HCT116 (cell line): ENCODE results near the gene MYO10. TPM values are rescaled to one million over a fixed set of nuclear protein-coding genes. Genes with fewer than 3 reads are reported as not detected.

ENCODE experiments used
- ATAC-seq: fragments of 200-7000 bp; cut with Tn5 transposase; 2 replicates; pipeline ENCODE4 v1.9.1; 2020; ENCODE audit warnings: mild to moderate bottlenecking, moderate library complexity
- BruUV-seq: library from RNA; stranded (reverse); fragments of 400-500 nt; replicated peaks from 2 replicates; lab custom pipeline; 2021; lab: Mats Ljungman, UMichigan
- CTCF ChIA-PET: fragments of 300-600 bp; sonication (Branson Sonifier 250); formaldehyde crosslinking; loops from one replicate; lab custom pipeline; 2021; ENCODE audit warnings: antibody characterized with exemption; lab: Charles Lee
- POLR2A ChIA-PET: fragments of 300-600, 350-600 bp; sonication (Branson Sonifier 250); formaldehyde crosslinking; loops from one replicate; lab custom pipeline; 2021; ENCODE audit warnings: antibody characterized with exemption; lab: Charles Lee
- RAD21 ChIA-PET, 2 experiments: fragments of 300-600 bp; sonication (Branson Sonifier 250); formaldehyde crosslinking; loops; one replicate each; lab custom pipeline; 2023; ENCODE audit warnings: low total read pairs in 2 of 2; ENCODE audit not compliant: uncharacterized antibody in 2 of 2, unreplicated experiment in 2 of 2, low non-redundant PET in 1 of 2; lab: Charles Lee
- DNase-seq: peaks from one replicate; pipeline ENCODE4 v3.0.0-alpha.2; 2010; ENCODE audit warnings: low read depth, low spot score
- H2AFZ ChIP-seq: fragments of 200-600 bp; shearing (Covaris generic), sonication (generic); 2 replicates; pipeline ENCODE4 v1.6.1; 2017; ENCODE audit warnings: low read depth, mixed run types, mixed read lengths, antibody characterized with exemption, low read length; ENCODE audit not compliant: poor library complexity, severe bottlenecking
- H3K27ac ChIP-seq: 2 replicates; pipeline ENCODE4 v1.5.1; 2012; ENCODE audit warnings: low read depth, low read length
- H3K27me3 ChIP-seq: fragments of 200-600 bp; sonication (generic); 2 replicates; pipeline ENCODE4 v1.6.1; 2016; ENCODE audit warnings: mixed run types, low read length, mixed read lengths; ENCODE audit not compliant: insufficient read depth
- H3K36me3 ChIP-seq, 2 experiments: fragments of 200-500 bp in 1 of 2; fragments of 200-600 bp in 1 of 2; sonication (Bioruptor generic) in 1 of 2; sonication (generic) in 1 of 2; 2 replicates each; pipeline versions ENCODE4 v1.5.1 to v1.6.1; 2014 to 2016; ENCODE audit warnings: low read length in 2 of 2, inconsistent platforms in 1 of 2, mixed read lengths in 1 of 2, mixed run types in 1 of 2; ENCODE audit not compliant: insufficient read depth in 2 of 2, control insufficient read depth in 1 of 2
- H3K4me1 ChIP-seq, 2 experiments: fragments of 200-600 bp in 1 of 2; sonication (generic) in 1 of 2; 2 replicates each; pipeline versions ENCODE4 v1.5.1 to v1.6.1; 2012 to 2017; ENCODE audit warnings: low read length in 2 of 2, inconsistent platforms in 1 of 2, mild to moderate bottlenecking in 1 of 2, mixed read lengths in 1 of 2, mixed run types in 1 of 2, moderate library complexity in 1 of 2; ENCODE audit not compliant: insufficient read depth in 2 of 2, control insufficient read depth in 1 of 2
- H3K4me2 ChIP-seq: fragments of 200-600 bp; sonication (generic); 2 replicates; pipeline ENCODE4 v1.6.1; 2017; ENCODE audit warnings: mixed run types, low read length, mixed read lengths
- H3K4me3 ChIP-seq, 2 experiments: fragments of 200-600 bp in 1 of 2; sonication (generic) in 1 of 2; replicated peaks in 1 of 2; 2 replicates each; pipeline ENCODE4 v1.5.1; 2011 to 2016; ENCODE audit warnings: low read length in 2 of 2, control low read depth in 1 of 2, low read depth in 1 of 2, mild to moderate bottlenecking in 1 of 2, mixed read lengths in 1 of 2, mixed run types in 1 of 2
- H3K79me2 ChIP-seq: fragments of 200-600 bp; sonication (generic); 2 replicates; pipeline ENCODE4 v1.6.1; 2017; ENCODE audit warnings: mild to moderate bottlenecking, mixed run types, low read length, moderate library complexity, mixed read lengths; ENCODE audit not compliant: insufficient read depth
- H3K9ac ChIP-seq: fragments of 200-600 bp; sonication (generic); 2 replicates; pipeline ENCODE4 v1.6.1; 2016; ENCODE audit warnings: low read length, mixed read lengths
- H3K9me2 ChIP-seq: fragments of 200-600 bp; sonication (generic), shearing (Covaris generic); 2 replicates; pipeline ENCODE4 v1.6.1; 2017; ENCODE audit warnings: mixed run types, mild to moderate bottlenecking, moderate library complexity; ENCODE audit not compliant: insufficient read depth
- H3K9me3 ChIP-seq, 2 experiments: fragments of 200-500 bp in 1 of 2; fragments of 200-600 bp in 1 of 2; sonication (Bioruptor generic) in 1 of 2; sonication (generic) in 1 of 2; 2 replicates each; pipeline ENCODE4 v1.6.1; 2014 to 2017; ENCODE audit warnings: low read length in 2 of 2, mixed read lengths in 2 of 2, inconsistent platforms in 1 of 2, low read depth in 1 of 2, mild to moderate bottlenecking in 1 of 2, mixed run types in 1 of 2, moderate library complexity in 1 of 2; ENCODE audit not compliant: control insufficient read depth in 1 of 2, insufficient read depth in 1 of 2
- H4K20me1 ChIP-seq: fragments of 200-600 bp; sonication (generic), shearing (Covaris generic); 2 replicates; pipeline ENCODE4 v1.6.1; 2017; ENCODE audit warnings: mixed run types, mild to moderate bottlenecking, moderate library complexity; ENCODE audit not compliant: insufficient read depth
- CBX3 ChIP-seq: IDR thresholded peaks from 2 replicates; pipeline ENCODE4 v1.6.1; 2012; ENCODE audit warnings: low read depth
- ELF1 ChIP-seq: IDR thresholded peaks from 2 replicates; pipeline ENCODE4 v1.6.1; 2012; ENCODE audit warnings: low read depth, borderline replicate concordance
- EZH2 ChIP-seq: fragments of 200-600 bp; sonication (generic); IDR thresholded peaks from 2 replicates; pipeline ENCODE4 v1.6.1; 2017; ENCODE audit warnings: antibody characterized with exemption, mixed run types
- EZH2phosphoT487 ChIP-seq: fragments of 200-600 bp; IDR thresholded peaks from 2 replicates; pipeline ENCODE4 v1.6.1; 2018; ENCODE audit warnings: antibody characterized with exemption, borderline replicate concordance
- MAX ChIP-seq: IDR thresholded peaks from 2 replicates; pipeline ENCODE4 v1.6.1; 2012
- POLR2AphosphoS5 ChIP-seq: IDR thresholded peaks from 2 replicates; pipeline ENCODE4 v1.6.1; 2011; ENCODE audit warnings: mild to moderate bottlenecking, low read depth, low read length, moderate library complexity
- RAD21 ChIP-seq: IDR thresholded peaks from 2 replicates; pipeline ENCODE4 v1.6.1; 2012; ENCODE audit warnings: low read depth, mild to moderate bottlenecking
- REST ChIP-seq: IDR thresholded peaks from 2 replicates; pipeline ENCODE4 v1.6.1; 2012; ENCODE audit warnings: low read depth
- SIN3A ChIP-seq: IDR thresholded peaks from 2 replicates; pipeline ENCODE4 v1.6.1; 2012; ENCODE audit warnings: low read depth
- SP1 ChIP-seq: IDR thresholded peaks from 2 replicates; pipeline ENCODE4 v1.6.1; 2012; ENCODE audit warnings: low read depth
- TCF7L2 ChIP-seq: IDR thresholded peaks from 2 replicates; pipeline ENCODE4 v1.7.0; 2011; ENCODE audit warnings: borderline replicate concordance, inconsistent platforms; ENCODE audit not compliant: insufficient read depth, insufficient read length; ENCODE audit errors: extremely low read depth
- ZFX ChIP-seq: fragments of 450-650 bp; IDR thresholded peaks from 2 replicates; pipeline ENCODE4 v1.6.1; 2017
- ZNF274 ChIP-seq: fragments of 200-500 bp; sonication (Bioruptor generic); IDR thresholded peaks from 2 replicates; pipeline ENCODE4 v1.6.1; 2014; ENCODE audit warnings: mild to moderate bottlenecking, low read depth, low read length, inconsistent platforms
- intact Hi-C: fragments of 100-400 bp; cut with micrococcal nuclease; formaldehyde crosslinking; loops from 2 replicates; pipeline ENCODE4 v1.10.0; 2022
- total RNA-seq: library from RNA; stranded (reverse); gene quantifications from one replicate; pipeline ENCODE4 v1.2.1, GENCODE V29; 2021; ENCODE audit not compliant: unreplicated experiment

Gene MYO10
- total RNA-seq, 1 experiment from 2014 or later: 34.9 TPM

DNA sequence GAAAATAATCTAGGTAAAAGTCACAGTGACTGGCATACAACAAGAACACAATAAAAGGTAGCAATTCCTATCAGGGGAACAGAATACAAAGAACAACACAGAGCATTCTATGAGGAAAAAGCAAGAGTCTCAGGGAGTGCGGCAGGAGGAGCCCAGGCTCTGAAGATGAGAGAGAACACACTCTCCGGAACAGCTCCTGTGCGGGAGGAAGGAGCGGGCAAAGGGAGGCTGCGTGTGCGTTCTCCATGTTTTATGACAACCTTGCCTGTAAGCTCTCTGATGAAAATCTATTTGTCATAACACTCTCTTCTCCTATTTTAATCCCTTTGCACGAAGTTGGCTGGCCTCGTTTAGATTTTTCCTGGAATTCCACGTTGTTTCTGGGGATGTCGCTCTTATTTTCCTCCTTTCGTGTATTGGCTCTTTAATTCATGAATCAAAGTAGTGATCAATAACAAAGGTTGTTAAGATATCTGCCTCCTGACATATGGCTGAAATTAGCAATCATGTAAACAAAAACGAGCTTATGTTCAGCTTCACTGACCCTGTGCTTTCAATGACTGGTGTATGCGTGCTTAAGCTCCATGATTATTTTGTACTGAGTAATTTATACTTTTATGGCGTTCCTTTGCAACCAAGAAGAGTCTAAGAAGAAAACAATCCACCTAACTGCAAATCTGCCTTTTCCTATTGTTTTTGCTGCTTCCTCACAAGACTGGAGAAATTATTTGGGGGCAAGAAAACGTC, 109.5 kb downstream of the MYO10 start:
- Histone ChIP-seq H3K36me3 (no peaks in the 10 kb centered on the region), H3K79me2 (peaks cover 44% of the 10 kb centered on the region; the same call in 1 of the 2 replicates), H3K4me3 (no peak overlapping the region), H3K9me3 (no peaks in the 10 kb centered on the region), H3K27ac (no peak overlapping the region), H4K20me1 (peaks cover 4% of the 10 kb centered on the region; the same call in 1 of the 2 replicates), H3K9me2 (no peaks in the 10 kb centered on the region), H2AFZ (no peak overlapping the region), H3K4me2 (no peak overlapping the region), H3K4me1 (no peaks in the 10 kb centered on the region), H3K27me3 (no peaks in the 10 kb centered on the region), H3K9ac (no peak overlapping the region)
- no peak for DNase-seq
- ChIA-PET POLR2A (no interaction called here), CTCF (no interaction called here), RAD21 (no interaction called here)
- intact Hi-C loops: no loop called here
- no TSS peak for BruUV-seq
- TF ChIP-seq EZH2phosphoT487: no peak
- no peak for TF ChIP-seq POLR2AphosphoS5
- ATAC-seq: no peak

DNA sequence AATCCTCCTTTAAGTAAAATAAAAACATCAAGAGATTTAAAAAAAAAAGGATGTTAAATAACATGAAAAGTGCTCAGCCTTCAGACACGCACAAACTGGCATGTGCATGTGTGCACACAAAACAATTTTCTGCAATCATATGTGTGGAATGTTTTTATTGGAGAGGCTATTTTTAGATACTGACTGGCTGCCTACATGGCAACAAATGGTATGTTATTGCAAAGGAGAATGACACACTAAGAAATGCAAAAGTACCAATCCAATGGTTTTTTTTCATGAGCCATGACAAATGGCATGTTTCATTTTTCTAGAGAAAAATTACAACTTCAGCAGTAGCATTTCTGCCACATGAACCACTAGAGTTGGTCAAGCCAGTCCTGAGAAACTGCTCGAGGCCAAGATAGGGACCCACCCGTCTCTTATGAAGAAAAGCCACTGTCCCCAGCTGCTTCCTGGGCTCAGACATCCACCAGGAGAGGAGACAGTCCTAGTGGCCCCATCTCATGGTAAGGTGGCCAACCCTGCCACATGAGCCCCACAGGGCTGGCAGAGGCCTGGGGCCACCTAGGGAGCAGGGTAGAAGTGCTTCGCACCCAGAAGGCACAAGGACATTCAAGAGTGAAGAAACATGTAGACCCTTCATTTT, 116.4 kb downstream of the MYO10 start:
- H3K27ac ChIP-seq: no peak overlapping the region
- H3K36me3 ChIP-seq: no peaks in the 10 kb centered on the region
- no peaks in the 10 kb centered on the region for H3K9me2 ChIP-seq
- H3K4me2 ChIP-seq: no peak overlapping the region
- H3K4me1 ChIP-seq: peaks cover 7 to 8% of the 10 kb centered on the region in 2 experiments; a peak in 3 of 4 replicates
- H2AFZ ChIP-seq: no peak overlapping the region
- POLR2A ChIA-PET: no interaction called here
- no TSS peak for BruUV-seq
- H3K9me3 ChIP-seq: no peaks in the 10 kb centered on the region
- RAD21 ChIA-PET: no interaction called here
- CTCF ChIA-PET: no interaction called here
- intact Hi-C loops: no loop called here
- peaks cover 31% of the 10 kb centered on the region for H3K79me2 ChIP-seq
- no peak overlapping the region for H3K4me3 ChIP-seq
- no peak for TF ChIP-seq ELF1
- TF ChIP-seq SP1: no peak
- TF ChIP-seq MAX: no peak
- TF ChIP-seq TCF7L2: no peak
- no peak for TF ChIP-seq CBX3
- no peak for TF ChIP-seq REST
- TF ChIP-seq SIN3A: no peak
- no peak for TF ChIP-seq ZFX
- TF ChIP-seq EZH2: no peak
- TF ChIP-seq RAD21: no peak
- no peak for TF ChIP-seq ZNF274
- DNase-seq: no peak
- H3K27me3 ChIP-seq: no peaks in the 10 kb centered on the region
- no peak for ATAC-seq
- no peak overlapping the region for H3K9ac ChIP-seq
- H4K20me1 ChIP-seq: no peaks in the 10 kb centered on the region
